Measurements from ENCODE around the gene PAM. TPM values are rescaled to one million over a fixed set of nuclear protein-coding genes. Genes with fewer than 3 reads are reported as not detected.

Gene PAM
- total RNA-seq, 1 experiment from 2014 or later, result 257 TPM

GRCh38 chr5:102737161-102737560 lies 17.9 kb upstream of the PAM start:
- BruUV-seq (replicated peaks), result no TSS peak
- intact Hi-C loops (cut with micrococcal nuclease), result no loop called here

More at GRCh38 chr5:102737161-102737560, 17.9 kb upstream of the PAM start:
- Histone ChIP-seq H3K27me3 (ENCODE audit: insufficient read depth, low read length) (no peaks in the 10 kb centered on the region), H3K79me2 (ENCODE audit: insufficient read depth, low read length) (no peaks in the 10 kb centered on the region), H3K9ac (ENCODE audit: low read length) (no peak overlapping the region), H2AFZ (ENCODE audit: low read depth, low read length, poor library complexity, severe bottlenecking) (no peak overlapping the region), H3K4me1 (ENCODE audit: control insufficient read depth in 1 of 2, insufficient read depth in 2 of 2, low read length in 2 of 2) (no peaks in the 10 kb centered on the region), H4K20me1 (ENCODE audit: insufficient read depth) (no peaks in the 10 kb centered on the region), H3K9me2 (ENCODE audit: insufficient read depth) (no peaks in the 10 kb centered on the region), H3K4me2 (ENCODE audit: low read length) (no peak overlapping the region), H3K27ac (ENCODE audit: low read depth, low read length) (no peak overlapping the region), H3K4me3 (replicated peaks in 1 of 2; ENCODE audit: low read depth in 1 of 2, low read length in 2 of 2) (no peak overlapping the region), H3K36me3 (ENCODE audit: control insufficient read depth in 1 of 2, insufficient read depth in 2 of 2, low read length in 2 of 2) (no peaks in the 10 kb centered on the region), H3K9me3 (ENCODE audit: control insufficient read depth in 1 of 2, insufficient read depth in 1 of 2, low read depth in 1 of 2, low read length in 2 of 2) (no peaks in the 10 kb centered on the region)
- ChIA-PET RAD21 (ENCODE audit: low non-redundant PET in 1 of 2, low total read pairs in 2 of 2, uncharacterized antibody in 2 of 2, unreplicated experiment in 2 of 2) (no interaction called here), POLR2A (no interaction called here), CTCF (no interaction called here)
- TF ChIP-seq CBX3 (IDR thresholded peaks at IDR 0.05; ENCODE audit: low read depth) (no peak), ZBTB33 (IDR thresholded peaks at IDR 0.05; ENCODE audit: extremely low read depth, insufficient replicate concordance, low read length) (no peak), SP1 (IDR thresholded peaks at IDR 0.05; ENCODE audit: low read depth) (no peak), SIN3A (IDR thresholded peaks at IDR 0.05; ENCODE audit: low read depth) (no peak), SRF (IDR thresholded peaks at IDR 0.05; ENCODE audit: low read depth) (no peak), POLR2A (IDR thresholded peaks at IDR 0.05; ENCODE audit: borderline replicate concordance, extremely low read depth, insufficient read depth, insufficient read length) (no peak), ZFX (IDR thresholded peaks at IDR 0.05) (no peak), EGR1 (IDR thresholded peaks at IDR 0.05; ENCODE audit: low read depth) (no peak), YY1 (IDR thresholded peaks at IDR 0.05; ENCODE audit: extremely low read depth, insufficient replicate concordance, low read depth, low read length) (no peak)
- ATAC-seq (no peak), DNase-seq (ENCODE audit: low read depth, low spot score) (no peak)
